HG02588 (cell line): Measurements from ENCODE around the gene ZCRB1.
"Not testable (repeated sequence)": the region's sequence is repeated elsewhere in the genome, so short reads cannot be mapped to it uniquely, and the experiment has no call there.

Experiments
- ATAC-seq: cut with Tn5 transposase; IDR thresholded peaks from one replicate; pipeline ENCODE4 v1.9.1; 2021; ENCODE audit warnings: mild to moderate bottlenecking, moderate library complexity; ENCODE audit not compliant: unreplicated experiment

Gene ZCRB1

DNA sequence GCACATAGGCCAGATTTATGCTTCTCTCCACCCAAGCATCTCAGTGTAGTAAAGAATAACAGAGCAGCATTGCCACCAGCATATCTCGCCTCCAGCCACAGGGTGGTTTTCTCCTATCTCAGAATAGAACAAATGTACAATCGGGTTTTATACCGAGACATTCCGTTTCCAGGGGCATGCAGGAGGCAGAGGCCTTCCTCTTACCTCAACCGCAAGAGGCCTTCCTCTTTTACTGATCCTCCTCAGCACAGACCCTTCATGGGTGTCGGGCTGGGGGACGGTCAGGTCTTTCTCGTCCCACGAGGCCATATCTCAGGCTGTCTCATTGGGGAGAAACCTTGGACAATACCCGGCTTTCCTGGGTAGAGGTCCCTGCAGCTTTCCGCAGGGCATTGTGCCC lies 4.2 kb upstream of the ZCRB1 start:
- ATAC-seq, result not testable (repeated sequence)

GRCh38 chr12:42327227-42327590 lies 1.3 kb upstream of the ZCRB1 start:
- ATAC-seq, result no peak

DNA sequence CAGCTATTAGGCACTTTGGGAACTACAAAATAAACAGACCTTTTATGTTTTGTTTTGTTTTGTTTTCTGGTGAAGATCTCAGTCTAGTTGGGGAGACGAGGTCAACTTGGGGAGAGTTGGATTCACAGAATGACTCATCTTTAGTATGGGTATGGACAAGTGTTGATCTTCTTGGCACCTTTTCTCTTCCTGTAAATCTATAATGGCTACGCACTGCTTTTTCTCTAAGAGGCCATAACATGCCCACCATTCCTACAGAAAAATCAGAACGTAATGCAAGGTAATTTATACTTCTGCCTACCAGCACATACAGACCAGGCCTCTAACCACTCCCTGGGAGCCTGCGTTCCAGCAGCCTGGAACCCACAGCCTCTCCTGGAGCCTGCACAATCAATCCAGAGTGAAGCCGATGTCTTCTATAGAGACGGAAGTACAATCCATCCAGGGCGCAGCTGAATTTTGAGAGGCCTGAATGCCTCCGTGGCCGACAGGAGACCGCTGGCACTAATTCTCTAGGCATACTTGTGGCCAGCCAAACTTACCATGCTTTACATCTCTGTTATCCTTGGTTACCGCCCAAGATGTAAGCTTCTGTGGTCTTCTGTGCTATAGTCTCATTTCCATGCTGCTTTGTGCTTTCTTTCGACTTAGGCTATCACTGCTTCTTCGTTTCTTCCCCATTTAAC lies 790 bp upstream of the ZCRB1 start:
- peak; percentile 14 for ATAC-seq

DNA sequence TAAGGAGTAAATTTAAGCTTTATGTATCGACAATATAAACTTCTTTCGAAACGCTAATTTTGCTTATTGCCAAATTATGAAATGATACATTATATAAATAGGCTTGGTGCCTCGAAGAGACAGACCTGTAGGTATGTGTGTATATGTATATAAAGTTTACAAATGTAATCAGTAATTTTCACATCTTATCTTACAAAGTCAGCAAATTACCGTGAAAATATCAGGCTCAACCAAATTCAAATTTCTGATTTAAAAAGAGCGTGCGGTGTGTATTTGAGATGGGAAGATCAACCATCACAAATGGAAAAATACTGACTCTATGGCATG lies 605 bp downstream of the ZCRB1 start:
- no peak for ATAC-seq

DNA sequence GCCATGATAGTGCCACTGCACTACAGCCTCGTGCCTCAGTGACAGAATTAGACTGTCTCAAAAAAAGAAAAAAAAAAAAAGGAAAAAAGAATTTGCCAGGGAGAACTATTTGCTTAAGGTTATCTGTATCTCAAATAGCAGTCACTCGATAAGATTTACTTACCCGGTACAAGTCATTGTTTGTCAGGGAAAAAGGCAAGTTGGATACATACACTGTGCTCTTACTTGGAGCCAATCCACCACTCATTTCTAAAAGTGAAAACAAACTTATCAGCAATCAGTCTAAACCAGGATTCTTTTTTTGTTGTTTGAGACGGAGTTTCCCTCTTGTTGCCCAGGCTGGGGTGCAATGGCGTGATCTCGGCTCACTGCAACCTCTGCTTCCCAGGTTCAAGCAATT lies 2.0 kb downstream of the ZCRB1 start:
- ATAC-seq, result no peak

DNA sequence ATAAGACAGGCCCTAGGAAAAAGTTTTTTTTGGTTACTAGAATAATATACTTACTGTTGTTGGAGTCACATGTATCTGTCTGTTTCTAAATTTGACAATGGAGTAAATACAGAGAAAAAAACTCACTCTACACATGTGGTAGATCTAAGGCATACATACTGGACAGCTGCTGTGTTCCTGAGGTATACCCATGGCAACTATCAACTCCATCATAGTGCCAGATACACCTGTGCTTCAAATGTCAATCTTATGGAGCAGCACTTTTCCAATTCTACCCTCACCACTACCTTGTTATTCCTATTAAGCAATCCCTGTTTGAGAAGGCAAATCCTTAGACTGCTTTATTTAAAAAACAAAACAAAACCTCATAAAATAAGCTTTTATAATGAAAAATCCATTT lies 3.3 kb downstream of the ZCRB1 start:
- no peak for ATAC-seq

GRCh38 chr12:42320796-42321195 lies 5.1 kb downstream of the ZCRB1 start:
- ATAC-seq, result no peak

DNA sequence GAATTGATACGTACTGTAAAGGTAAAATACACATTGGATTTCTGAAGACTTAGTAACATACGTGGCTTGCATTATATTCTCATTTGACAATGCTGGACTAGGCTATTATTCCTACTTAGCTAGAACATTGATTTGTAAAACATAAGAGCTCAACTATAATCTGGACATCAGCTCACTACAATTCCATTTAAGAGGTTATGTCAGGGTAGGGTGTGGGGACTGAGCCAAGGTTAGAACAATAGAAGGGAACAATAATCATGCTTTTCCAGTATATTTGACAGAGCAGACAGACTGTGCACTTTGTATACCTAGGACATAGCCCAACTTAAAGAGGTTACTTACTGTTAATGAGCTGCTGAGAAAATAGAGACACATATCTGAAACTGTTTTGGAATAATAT lies 10.8 kb downstream of the ZCRB1 start:
- ATAC-seq, result no peak

DNA sequence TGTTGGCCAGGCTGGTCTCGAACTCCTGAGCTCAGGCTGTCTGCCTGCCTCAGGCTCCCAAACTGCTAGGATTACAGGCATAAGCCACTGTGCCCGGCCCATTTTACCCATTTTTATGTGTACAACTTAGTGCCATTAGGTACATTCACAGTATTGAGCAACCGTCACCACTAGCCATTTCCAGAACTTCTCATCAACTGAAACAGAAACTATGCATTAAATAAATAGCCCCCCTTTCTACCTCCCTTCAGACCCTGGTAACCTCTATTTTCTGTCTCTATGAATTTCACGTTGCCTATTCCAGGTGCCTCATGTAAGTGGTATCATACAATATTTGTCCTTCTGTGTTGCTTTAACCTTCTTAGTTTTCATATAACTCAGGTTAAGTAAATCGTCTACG lies 15.9 kb downstream of the ZCRB1 start:
- no peak for ATAC-seq

DNA sequence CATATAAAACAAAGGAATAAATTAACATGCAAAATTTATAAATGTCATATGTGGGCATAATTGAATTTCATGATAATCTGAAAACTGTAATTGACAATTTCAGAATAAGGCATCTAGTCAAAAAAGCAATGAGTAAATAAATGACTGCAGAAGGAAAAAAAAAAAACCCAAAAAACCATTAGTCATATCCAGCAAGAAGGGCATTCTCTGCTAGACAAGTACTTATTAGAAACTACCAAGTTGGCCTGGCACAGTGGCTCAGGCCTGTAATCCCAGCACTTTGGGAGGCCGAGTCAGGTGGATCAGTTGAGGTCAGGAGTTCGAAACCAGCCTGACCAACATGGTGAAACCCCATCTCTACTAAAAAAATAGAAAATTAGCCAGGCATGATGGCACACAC lies 17.5 kb downstream of the ZCRB1 start:
- ATAC-seq, result no peak

DNA sequence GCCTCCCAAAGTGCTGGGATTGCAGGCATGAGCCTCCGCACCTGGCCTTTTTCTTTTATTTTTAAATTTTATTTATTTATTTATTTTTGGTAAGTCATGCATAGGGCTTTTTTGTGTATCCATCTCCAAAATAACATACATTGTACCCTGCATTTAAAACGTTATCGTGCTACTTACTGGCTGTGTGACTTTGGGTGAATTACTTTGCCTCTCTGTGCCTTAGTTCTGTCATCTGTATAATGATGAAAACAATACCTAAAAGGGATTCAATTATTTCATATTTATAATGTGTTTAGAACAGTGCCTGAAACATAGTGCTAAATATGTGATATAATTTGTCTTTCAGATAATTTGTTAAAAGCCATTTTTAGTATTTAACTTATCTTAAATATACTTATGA lies 19.6 kb downstream of the ZCRB1 start:
- no peak for ATAC-seq

DNA sequence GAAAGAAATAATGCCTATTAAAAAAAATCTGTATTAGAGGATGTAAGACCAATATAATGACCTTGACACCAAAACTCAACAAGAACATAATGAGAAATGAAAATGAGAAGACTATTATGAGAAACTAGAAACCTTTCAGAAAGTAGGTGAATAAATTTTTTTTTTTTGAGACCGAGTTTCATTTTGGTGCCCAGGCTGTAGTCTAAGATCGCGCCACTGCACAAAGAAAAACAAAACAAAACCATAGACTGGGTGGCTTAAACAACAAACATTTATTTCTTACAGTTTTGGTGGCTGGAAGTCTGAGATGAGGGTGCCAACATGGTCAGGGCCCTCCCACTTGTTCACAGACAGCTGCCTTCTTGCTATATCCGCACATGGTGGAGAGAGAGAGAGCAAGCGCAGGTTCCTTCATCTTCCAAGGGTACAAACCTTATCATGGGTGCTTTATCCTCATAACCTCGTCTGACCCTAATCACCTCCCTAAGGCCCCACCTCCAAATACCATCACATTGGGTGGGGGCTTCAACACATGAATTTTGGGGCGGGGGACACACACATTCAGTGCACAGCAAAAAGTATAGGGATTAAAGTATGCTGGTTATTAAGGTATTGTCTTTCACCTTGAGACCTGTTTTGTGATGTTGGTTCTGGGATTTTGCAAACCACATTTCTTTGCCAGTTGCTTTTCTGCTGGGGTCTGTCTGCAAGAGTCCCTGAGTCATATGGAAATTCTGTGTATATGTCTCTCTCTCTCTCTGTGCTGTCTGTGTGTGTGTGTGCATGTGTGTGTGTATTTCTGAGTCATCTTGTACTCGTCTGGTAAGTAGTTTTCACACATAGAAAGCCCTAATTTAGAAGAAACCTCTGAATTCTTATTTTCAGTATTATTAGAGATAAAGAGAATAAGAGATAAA lies 26.2 kb downstream of the ZCRB1 start:
- ATAC-seq, result peak; percentile 75

GRCh38 chr12:42298887-42299286 lies 27.0 kb downstream of the ZCRB1 start:
- no peak for ATAC-seq

DNA sequence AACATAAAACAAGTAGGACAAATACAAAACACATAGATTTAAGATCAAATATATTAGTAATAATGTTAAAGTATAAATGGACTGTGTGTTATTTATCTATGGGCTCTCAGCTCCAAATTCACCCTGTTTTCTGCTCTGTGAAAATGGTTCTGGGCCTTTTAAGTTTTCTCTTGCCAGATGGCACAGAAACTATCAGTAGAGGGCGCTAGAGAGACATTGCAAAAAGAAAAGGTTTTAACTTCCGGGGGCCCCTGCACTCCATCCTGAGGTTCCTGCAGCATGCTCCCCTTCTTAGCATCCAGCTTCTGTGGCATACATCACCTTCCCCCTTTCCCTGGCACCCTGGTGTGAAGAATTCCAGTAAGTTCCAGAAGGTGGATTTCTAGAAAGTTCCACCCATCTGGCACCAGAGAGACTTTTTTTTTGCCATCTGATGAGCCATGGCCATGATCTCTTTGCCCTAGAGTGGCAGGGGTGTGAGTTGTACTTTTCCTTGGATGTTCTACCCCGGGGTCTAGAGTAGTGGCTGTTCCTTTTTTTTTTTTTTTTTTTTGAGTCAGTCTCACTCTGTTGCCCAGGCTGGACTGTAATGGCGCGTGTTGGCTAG lies 29.3 kb downstream of the ZCRB1 start:
- ATAC-seq, result no peak

DNA sequence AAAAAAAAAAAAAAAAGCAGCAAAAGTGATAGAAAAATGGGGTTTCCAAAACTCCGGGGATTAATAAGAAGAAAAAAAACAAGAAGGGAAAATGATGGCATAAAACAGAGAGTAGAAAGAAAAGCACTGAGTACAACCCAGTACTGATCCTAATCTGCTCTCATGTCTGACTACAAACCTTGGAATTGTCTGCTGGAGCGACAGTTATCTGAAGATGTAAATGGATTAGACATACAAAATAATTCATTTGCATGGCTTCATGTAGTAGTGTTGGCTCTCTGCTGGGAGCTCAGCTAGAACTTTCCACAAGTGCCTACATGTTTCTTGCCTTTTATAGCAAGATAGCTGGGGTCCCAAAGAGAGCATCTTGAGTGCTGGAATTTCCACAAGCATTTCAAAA lies 34.2 kb downstream of the ZCRB1 start:
- no peak for ATAC-seq

- ATAC-seq, result no peak
These were observed 37.4 kb downstream of the ZCRB1 start for GRCh38 chr12:42288544-42288943.

- no peak for ATAC-seq
These were observed 39.2 kb downstream of the ZCRB1 start for GRCh38 chr12:42286741-42287140.

DNA sequence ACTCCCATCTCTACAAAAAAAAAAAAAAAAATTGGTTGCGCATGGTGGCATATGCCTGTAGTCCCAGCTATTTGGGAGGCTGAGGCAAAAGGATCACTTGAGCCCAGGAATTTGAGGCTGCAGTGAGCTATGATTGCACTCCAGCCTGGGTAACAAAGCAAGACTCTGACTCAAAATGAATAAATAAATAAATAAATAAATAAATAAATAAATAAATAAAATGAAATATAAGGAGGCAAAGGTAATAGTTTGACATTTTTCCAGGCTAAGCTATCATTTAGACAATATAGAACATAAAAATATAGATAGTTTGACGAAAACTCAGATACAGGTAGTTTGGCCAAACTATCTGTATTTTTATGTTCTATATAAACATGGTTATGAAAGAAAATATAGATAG lies 40.5 kb downstream of the ZCRB1 start:
- no peak for ATAC-seq

DNA sequence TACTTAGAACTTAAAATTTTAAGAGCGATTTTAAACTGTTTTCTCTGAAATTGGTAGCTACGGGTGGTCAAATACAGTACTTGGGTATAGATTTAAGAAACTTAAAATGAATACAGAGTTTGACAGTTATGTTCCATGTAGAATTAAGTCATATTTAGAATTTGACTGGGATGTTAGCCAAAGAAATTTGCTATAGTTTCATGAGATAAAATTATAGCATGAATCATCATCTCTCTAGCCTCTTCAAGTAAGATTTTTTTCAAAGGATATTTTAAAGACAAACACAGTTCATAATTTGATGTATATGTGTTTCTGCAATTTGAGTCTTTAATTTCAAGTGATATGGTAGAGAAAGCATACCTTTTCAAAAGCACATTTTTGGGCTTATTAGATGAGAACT lies 41.0 kb downstream of the ZCRB1 start:
- ATAC-seq, result no peak

GRCh38 chr12:42284157-42284556 lies 41.7 kb downstream of the ZCRB1 start:
- ATAC-seq, result no peak

DNA sequence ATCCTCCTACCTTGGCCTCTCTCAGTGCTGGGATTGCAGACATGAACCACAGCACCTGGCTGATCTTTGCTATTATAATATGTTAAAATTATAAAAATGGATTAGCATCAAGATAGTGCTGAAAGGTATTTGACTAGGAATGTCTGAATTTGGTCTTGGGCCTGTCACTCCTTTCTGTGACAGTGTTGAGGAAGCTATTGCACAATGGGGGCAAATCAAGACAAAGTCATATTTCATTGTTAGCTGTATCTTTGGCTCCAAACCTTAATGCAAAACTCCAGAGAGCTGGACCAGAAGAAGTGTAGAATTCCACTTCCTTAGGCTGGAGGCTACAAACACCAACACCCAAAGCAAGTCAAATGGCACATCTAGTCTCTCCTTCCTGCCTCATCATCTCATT lies 42.2 kb downstream of the ZCRB1 start:
- no peak for ATAC-seq

GRCh38 chr12:42282294-42282693 lies 43.6 kb downstream of the ZCRB1 start:
- no peak for ATAC-seq
